Measurements from ENCODE around the gene EML4.

GRCh38 chr2:42170619-42171395 lies 1.7 kb downstream of the EML4 start:
- TF ChIP-seq, protein P1, sequence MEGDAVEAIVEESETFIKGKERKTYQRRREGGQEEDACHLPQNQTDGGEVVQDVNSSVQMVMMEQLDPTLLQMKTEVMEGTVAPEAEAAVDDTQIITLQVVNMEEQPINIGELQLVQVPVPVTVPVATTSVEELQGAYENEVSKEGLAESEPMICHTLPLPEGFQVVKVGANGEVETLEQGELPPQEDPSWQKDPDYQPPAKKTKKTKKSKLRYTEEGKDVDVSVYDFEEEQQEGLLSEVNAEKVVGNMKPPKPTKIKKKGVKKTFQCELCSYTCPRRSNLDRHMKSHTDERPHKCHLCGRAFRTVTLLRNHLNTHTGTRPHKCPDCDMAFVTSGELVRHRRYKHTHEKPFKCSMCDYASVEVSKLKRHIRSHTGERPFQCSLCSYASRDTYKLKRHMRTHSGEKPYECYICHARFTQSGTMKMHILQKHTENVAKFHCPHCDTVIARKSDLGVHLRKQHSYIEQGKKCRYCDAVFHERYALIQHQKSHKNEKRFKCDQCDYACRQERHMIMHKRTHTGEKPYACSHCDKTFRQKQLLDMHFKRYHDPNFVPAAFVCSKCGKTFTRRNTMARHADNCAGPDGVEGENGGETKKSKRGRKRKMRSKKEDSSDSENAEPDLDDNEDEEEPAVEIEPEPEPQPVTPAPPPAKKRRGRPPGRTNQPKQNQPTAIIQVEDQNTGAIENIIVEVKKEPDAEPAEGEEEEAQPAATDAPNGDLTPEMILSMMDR (IDR thresholded peaks at IDR 0.05) = no peak
- TF ChIP-seq POLR2A (IDR thresholded peaks at IDR 0.05) = no peak
